Measurements from ENCODE around the gene RAB3IL1.

The RAB3IL1 gene

DNA sequence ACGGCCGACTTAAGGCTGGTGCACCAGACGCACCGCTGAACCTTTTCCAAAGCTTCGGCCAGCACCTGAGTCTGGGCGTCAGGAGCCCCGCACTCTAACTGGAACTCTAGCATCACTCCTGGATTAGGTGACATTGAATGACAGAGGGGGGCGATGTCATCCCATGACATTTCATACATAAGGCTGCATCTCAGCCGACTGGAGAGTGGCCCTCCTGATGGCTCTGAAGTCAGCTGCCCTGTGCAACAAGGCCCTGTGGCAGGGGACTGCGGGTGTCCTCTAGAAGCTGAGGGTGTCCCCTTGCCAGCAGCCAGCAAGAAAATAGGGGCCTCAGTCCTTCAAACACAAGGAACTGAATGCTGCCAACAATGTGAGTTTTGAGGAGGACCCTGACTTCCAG lies 16.0 kb downstream of the RAB3IL1 start:
- no peak for DNase-seq

DNA sequence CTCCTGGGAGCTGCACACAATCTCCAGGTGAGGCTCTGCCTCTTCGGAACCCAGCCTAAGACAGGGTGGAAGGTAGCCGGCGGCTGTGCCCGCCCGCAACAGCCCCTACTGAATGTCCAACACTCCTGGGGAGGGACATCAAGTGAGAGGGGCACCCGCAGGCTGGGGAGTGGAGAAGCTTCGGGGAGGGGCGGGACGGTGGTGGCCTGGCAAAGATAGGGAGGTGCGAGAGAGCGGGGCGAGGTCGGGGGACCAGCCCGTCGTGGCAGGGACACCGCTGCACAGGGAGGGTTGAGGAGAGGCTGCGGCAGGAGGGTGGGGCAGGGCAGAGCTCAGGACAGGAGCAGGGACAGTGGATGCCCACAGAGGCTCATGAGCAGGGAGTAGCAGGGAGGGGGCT lies 17.1 kb downstream of the RAB3IL1 start:
- no peak for DNase-seq

DNA sequence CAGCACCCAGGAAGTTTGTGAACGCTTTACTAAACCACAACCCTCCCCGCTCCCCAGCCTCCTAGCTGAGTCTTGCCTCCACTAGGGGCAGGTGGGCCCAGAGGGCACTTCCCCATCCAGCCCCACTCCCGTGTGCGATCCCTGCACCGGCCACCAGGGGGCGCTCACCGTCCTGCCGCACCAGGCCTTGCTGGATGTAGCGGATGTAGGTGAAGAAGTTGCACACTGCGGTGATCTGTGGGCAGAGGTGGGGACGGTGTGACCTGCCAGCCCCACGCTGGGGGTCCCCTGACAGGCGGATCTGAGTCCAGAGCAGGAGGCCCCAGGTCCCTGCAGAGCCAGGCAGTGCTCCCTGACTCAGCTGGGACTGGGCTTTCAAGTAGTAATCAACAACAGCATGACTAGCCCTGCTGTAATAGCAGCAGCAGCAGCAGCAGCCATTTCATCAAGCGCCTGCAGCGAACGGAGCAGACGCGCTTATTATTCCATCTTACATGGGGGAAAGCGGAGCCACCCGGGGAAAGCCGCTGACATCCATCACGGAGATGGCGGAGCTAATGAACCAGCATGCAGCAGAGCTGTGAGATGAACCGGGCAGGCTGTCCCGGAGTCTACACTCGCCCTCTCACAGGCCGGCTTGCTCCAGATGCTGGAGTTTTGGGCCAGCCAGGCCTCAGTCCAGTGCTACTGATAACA lies 18.1 kb downstream of the RAB3IL1 start:
- peak; percentile 93 to 96 (median 94) for DNase-seq

DNA sequence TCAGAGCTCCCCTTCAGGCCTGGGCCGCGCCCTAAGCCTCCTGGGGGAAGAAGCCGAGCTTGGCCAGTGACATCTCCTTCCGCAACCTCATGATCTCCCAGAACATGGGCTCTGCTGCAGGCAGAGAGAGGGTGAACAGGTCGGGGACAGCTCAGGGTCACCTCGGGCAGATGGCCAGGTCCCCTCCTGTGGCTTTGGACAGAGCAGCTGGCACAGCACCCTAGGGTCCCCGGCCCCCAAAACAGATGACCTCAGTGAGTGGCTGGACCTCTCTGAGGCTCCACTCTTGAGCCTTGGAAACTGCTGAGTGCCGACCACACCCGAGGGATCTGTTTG lies 19.2 kb downstream of the RAB3IL1 start:
- no peak for DNase-seq

DNA sequence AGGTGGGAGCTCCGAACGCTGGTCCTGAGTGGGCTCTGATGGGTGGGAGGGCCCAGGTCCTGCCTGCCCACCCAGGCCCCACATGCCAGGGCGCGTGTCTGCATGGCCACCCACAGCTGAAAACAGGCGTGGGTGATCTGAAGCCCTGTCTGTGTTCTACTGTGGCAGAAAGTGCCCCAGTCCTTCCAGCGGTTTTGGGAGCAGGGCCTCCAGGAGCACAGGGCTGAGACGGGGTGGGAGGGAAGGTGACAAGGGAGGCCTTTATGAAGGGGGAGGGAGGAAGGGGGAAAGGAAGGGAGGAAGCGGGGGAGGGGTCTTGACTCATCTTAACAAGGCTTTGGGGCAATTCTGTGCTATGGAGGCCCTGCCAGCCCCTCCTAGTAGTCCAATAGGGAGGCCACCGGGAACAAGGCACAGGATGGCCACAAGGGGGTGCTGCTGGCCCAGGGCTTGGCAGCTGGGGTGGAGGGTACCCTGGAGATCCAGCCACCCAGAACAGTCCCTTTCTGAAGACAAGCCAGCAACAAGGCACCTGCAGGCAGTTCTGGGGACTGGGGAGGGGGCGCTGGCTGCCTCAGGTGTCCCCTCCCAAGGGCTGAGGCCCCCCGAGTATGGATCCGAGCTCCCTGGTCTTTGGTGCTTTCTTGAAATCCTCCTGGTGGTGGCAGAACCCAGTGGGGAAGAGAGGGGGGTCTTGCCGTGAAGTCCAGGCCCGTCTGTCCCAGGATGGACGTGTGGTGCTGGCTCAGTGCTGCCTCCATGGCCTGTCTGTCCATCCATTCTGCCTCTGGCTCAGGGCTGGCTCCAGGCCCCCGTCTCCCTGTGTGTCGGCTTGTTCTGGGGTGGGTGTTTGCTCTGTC lies 19.7 kb downstream of the RAB3IL1 start:
- peak; percentile 44 to 76 (median 62) for DNase-seq

DNA sequence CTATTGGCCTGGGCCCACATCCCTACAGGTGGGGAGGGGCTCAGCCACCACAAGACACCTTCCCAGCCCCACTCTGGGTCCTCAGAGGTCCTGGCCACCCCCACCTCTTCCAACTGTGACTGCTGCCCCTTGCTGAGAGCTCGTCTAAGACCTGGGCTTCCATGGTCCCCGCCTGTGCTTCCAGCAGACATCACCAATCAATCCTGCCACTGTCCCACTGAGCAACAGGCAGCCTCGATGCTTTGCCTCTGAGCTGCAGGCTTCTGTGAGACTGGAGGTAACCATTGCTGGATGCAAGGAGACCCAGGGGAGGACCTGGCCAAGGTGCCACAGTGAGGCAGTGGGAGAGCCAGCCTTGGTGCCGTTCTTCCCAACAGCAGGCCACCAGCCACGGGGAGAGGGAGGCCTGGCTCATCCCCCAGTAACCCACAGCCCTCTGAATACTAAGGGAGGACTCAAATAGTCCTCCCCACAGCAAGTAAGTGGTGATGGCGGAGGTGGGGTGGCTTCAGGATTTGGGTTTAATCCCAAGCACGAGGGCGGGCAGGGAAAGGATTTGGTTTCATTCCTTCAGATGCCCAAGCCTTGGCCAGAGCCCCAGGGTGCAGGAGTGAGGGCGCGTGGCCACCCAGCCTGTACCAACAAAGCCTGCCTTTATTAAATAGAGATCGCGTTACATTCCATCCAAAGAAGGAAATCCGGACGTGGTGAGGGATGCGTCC lies 20.5 kb downstream of the RAB3IL1 start:
- DNase-seq = no peak

DNA sequence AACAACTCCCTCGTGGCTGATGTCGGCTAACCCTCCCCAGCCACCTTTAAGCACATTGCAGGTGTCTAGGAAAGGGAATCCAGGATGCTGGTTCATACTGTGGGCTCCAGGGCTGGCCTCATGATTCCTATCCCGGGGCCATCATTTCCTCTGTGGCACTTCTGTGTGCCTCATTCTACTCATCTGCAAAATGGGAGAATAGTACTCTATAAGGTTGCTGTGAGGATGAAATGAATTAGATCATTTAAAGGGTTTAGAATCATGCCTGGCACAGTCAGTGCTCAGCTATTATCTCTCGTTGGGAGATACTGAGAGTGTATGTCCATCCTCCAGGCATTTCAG lies 21.7 kb downstream of the RAB3IL1 start:
- no peak for DNase-seq

DNA sequence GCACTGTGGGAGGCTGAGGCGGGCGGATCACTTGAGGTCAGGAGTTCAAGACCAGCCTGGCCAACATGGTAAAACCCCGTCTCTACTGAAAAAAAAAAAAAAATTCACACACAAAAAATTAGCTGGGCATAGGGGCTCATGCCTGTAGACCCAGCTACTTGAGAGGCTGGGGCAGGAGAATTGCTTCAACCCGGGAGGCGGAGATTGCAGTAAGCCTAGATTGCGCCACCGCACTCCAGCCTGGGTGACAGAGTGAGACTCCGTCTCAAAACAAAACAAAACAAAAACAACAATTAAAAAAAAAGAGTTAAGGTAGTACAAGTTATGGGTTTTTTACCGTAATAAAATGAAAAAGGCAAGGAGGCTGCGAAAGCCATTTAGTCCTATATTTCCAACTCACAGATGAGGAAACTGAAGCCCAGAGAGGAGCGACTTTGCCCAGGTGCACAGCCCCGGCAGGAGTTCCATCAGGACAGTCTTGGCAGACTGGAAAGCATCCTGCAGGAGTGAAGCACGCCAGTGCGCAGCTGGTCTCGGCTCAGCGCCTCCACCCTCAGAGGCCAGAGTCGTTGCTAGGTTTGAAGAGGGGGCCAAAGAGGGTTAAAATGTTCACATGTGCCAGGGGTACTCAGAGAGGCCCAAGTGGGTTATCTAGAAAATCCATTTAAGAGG lies 22.2 kb downstream of the RAB3IL1 start:
- DNase-seq = no peak

DNA sequence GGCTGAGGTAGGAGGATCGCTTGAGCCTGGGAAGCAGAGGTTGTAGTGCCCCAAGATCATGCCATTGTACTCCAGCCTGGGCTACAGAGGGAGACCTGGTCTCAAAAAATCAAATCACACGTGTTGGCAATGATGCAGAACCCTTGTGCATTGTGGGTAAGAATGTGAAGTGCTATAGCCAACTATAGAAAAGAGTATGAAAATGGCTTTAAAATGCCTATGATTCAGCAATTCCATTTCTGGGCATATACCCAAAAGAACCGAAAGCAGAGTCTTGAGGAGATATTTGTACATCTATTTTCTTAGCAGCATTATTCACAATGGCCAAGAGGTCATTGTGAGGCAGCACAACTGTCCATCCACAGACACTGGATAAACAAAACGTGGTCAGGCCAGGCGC lies 23.4 kb downstream of the RAB3IL1 start:
- no peak for DNase-seq

DNA sequence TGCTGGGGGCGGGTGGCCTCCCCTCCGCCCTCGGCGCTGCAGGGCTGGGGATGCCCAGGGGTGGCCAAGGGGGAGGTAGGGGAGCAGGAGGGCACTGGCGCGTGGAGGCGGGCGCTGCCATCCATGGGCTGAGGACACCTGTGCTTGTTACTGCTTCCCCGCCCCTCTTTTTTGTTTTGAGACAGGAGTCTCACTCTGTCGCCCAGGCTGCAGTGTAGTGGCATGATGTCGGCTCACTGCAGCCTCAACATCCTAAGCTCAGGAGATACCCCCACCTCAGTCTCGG lies 25.3 kb downstream of the RAB3IL1 start:
- DNase-seq = no peak

DNA sequence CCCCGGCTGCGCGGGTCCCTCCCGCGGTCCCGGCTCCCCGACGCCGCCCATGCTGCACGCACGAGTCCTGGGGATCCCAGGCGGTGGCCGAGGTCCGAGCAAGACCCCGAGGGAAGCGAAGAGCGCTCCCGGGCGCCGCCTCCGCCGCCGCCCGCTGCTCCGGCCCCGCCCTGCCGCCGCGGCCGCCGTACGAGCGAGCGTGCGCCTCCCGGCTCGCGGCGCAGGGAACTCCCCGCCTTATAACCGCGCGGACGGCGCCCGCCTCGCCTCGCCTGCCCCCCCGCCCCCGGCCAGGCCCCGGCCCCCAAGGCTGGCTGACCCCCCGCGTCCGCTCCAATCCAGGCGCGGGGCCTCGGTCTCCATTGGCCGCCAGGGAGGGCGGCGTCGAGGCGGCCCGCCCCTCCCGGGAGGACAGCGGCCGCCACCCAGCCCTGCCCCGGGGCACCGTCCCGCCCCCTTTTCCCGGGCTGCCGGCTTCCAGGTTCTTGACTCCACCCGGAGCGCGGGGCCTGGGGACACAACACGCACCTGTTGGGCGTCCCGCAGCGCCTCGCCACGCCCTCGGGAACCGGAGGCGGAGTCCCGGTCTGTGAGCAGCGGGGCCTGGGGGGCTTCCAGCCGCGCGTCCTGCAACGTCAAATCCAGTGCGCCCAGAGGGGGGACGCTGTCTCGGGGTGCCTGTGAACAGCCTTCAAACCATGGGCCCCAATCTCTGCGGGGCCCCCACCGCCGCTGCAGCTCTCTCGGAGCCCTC lies 25.9 kb downstream of the RAB3IL1 start, which contains the start of gene FADS3:
Gene FADS3, minus strand, starts transcription at position 215 of the 754 bp plus-strand sequence. Its CDS starts 164 bp downstream, at position 51.
- peak in 3 of 4 experiments; percentile 17 to 36 (median 22) for DNase-seq

DNA sequence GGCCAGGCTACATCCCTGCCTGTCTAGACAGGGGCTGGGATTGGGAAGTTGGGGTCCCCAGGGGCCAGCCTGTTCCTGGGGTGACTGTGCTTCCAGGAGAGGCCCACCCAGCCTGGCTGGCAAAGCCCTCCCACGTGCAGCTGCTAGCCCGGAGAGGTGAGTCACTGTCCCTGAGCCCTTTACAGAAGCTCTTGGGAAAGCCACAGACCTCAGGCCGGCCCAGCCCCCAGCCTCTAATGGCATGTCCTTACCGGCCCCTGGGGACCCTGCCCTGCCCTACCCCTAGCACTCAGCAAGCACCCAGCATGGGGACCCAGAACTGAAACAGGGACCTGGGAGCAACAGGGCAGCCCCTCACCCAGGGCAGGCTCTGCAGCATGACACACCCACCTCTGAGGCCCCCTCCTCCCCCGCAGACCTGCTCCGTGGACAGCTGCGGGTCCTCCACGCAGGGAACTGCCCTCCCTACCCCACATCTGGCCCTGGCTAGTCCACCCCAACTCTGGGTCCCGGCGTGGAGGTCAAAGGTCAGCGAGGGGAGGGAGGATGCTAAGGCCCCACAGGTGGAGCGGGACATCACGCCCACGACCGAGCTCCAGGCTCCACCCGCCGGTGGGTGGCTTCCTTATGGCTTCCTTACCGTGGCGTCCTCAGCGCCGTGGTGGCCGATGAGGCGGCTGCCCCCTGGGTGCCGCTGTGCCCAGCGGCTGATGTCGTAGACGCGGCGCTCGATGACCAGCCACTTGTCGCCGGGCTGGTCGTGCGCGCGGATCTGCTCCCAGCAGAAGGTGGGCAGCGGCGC lies 26.6 kb downstream of the RAB3IL1 start:
- DNase-seq = peak in 1 of 4 experiments; percentile 27

DNA sequence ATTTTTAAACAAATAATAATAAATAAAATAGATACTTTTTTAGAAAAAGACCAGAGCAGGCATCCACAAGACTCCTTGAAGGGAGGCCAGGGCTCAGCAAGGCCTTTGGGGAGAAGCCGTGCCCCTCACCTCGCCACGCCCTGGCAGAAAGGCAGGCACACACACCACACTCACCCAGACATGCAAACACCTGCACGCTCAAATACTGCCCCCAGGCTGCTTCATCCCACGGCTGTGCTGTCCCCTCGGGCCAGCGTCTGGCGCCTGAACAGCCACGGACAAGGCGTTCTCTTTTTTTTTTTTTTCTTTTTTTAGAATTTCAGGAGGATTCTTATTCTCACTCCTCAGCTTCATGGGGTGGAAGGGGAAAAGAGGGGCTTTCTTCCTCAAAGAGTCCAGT lies 27.5 kb downstream of the RAB3IL1 start:
- no peak for DNase-seq

DNA sequence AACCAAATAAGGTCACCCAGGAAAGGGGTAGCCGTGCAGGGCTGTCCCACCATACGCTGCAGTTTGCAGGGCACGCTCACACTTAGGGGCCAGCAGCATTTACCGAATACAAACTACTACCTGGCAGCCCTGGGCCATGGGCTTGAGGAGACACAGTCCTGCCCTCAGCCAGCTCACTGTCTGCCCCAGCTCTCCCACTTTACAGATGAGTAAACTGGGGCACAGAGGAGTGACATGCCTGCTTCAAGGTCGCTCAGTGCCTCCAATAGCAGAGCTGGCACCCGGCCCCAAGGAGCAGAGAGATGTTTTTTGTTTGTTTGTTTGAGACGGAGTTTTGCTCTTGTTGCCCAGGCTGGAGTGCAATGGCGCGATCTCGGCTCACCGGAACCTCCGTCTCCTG lies 28.8 kb downstream of the RAB3IL1 start:
- DNase-seq = no peak

DNA sequence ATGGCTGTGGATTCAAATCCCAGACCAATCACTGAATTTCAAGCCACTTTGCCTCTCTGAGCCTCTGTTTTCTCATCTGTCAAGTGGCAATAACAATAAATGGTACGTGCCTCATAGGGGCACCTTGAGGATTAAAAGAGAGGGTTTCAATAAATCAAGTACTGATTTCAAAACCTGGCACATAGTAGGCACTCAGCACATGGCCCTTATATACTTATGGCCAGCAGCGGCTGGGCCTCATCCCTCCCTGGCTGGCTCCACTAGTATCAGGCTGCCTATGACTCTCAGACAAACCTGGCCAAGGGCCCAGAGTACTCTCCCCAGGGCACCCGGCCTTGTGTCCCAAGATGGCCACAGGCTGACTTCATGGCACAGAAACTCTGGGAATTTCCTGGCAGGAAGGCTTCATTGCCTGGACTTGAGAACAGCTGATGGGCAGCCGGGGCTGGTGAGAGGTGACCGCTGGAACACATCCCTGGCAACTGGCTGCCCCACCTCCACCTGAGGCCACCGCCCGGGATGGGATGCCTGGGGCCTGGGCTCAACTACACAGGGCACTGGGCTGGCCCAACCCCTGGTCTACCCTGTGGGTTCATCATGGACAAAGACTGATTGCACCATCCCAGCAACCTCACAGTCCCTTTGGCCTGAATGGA lies 29.4 kb downstream of the RAB3IL1 start:
- no peak for DNase-seq

DNA sequence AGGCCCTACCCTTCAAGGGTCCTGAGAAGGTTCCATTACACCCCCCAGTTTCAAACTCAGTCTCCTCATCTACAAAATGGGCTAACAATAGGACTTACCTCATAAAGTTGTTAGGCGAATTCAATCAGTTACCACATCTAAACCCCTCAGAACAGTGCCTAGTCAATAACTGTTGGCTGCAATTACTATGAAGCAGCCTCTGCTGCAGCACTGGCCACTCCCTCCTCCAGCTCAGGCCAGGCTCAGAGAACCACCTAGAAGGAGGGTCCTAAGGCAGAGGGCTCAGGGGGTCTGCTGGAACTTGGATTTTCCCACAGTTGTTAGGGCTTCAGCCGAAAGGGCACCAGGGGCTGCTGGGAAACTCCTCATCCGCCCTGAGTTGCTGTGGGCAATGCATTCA lies 30.7 kb downstream of the RAB3IL1 start:
- DNase-seq = no peak

DNA sequence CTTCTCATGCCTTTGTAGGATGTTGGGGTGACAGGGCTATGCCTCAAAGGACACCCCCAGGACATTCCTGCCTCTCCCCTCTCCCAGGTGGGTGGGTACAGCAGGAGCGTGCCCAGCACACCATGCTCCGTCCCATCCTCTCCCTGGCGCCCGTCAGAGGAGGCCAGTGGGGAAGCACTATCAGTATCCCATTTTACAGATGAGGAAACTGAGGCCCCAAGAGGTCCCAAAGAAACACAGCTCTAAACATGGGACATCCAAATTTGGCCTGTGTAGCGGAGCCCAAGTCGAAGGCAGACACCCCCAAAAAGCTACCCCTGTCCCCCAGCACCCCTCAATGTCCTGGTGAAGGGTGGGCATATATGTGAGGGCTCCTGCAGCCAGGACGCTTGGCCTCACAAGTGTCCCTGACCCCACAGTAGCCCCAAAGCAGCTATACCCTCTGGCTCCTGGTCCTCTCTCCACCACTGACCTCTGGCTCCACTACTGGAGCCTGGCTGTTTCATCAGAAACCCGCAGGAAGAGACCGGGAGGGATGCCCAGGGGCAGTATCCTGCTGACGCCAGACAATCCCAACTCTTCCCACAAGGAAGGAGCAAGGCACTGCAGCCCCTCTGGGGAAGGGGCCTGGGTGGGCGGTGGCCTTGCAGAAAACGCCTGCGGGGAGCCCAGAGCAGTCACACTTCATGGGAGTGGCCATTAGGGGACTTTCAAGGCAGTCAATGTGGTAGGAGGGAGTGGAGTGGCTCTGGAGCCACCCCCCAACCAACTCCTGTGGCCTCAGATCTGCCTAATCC lies 31.4 kb downstream of the RAB3IL1 start:
- DNase-seq = no peak

DNA sequence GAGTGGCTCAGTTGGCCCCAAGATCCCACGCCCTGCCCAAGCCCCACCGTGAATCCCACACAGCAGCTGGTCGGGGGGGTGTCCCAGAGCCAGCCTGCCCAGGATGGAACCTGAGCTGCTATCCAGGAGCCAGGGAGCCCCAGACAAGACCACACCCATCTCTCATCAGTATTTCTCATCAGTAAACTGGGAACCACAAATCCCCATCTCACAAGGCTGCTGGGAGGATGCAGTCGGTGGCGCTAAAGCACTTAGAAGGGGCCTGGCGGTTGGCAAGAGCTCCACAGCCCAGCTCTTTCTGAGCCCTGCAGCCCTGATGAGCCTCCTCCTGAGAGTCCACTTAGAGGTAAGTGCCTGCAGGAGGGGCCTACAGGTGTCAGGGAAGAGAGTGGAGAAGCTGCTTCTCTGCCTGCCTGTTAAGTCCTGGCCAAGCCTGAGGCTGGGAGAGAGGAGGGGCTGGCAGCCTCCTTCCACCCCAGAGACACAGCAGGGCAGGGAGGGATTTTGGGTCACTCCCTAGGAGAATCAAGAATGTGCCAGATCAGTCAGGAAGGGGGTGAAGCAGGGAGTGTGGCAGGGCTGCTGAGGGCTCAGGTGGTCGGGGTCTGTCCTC lies 32.1 kb downstream of the RAB3IL1 start:
- DNase-seq = no peak

DNA sequence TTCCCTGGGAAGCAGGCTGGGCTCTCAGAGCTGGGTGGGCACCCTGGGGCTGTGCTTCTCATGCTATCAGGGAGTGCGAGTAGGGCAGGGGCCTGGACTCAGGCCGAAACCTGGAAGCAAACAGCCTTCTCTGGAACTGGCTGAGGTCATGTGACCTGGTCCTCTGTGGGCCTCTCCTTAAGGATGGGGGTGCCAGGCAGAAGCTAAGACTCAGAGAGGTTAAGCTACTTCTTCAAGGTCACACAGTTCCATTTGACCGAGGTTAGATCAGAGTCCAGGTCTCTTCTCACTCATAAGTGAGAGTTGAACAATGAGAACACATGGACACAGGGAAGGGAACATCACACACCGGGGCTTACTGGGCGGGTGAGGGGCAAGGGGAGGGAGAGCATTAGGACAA lies 33.4 kb downstream of the RAB3IL1 start:
- DNase-seq = no peak

DNA sequence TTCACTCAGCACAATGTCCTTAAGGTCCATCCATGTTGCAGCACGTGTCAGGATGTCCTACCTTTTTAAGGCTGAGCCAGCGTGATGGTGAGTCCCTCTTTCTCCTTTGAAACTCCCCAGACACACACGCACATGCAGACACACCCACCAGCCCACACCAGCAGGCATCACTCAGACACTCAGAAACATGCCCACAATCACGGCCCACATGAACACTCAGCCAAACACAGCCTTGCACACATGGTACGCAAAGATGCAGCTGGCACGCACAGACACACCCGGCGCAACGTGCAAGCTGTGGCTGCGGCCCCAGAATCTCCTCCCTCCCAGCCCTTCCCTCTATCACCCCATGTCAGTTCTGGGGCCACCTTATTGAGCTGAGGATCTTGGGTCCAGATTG lies 34.0 kb downstream of the RAB3IL1 start:
- DNase-seq = no peak
